A549 (cell line): ENCODE data around the gene SLC25A5. TPM values are rescaled to one million over a fixed set of nuclear protein-coding genes. Genes with fewer than 3 reads are reported as not detected.

Experiments used
- ATAC-seq, 2 experiments: fragments of 200-7000 bp in 1 of 2; fragments of >200 bp in 1 of 2; cut with Nextera tagmentation in 1 of 2; cut with Tn5 transposase in 1 of 2; 3 replicates each; pipeline versions ENCODE4 v1.8.0 to v1.9.1; 2018 to 2020; ENCODE audit warnings: mild to moderate bottlenecking in 1 of 2, moderate library complexity in 1 of 2
- CTCF ChIA-PET: fragments of 300-600 bp; sonication (Branson Sonifier 250); formaldehyde crosslinking; extraction: SDS; loops from one replicate; lab custom pipeline; 2021; ENCODE audit warnings: antibody characterized with exemption, inconsistent platforms; lab: Yijun Ruan, JAX
- POLR2A ChIA-PET: fragments of 350-600 bp; formaldehyde crosslinking; extraction: SDS; loops from one replicate; lab custom pipeline; 2021; ENCODE audit warnings: antibody characterized with exemption, inconsistent platforms; lab: Yijun Ruan, JAX
- DNase-seq, 2 experiments: peaks; one replicate each; pipeline versions ENCODE4 v3.0.0 to v3.0.0-alpha.2; 2011 to 2016; ENCODE audit warnings: low read depth in 1 of 2, low spot score in 1 of 2
- FAIRE-seq: peaks from 2 replicates; lab custom pipeline; 2011; peaks lifted over from hg19 to GRCh38; lab: Jason Lieb, UNC
- H3K27ac ChIP-seq, 2 experiments: fragments of >200 bp; sonication (Bioruptor Twin); formaldehyde crosslinking; 3 replicates each; pipeline ENCODE4 v1.5.1; 2016 to 2017
- H3K4me1 ChIP-seq: fragments of >200 bp; sonication (Bioruptor Twin); formaldehyde crosslinking; 3 replicates; pipeline ENCODE4 v1.6.1; 2016
- H3K4me2 ChIP-seq: fragments of >200 bp; sonication (Bioruptor Twin); formaldehyde crosslinking; 3 replicates; pipeline ENCODE4 v1.6.1; 2016
- H3K4me3 ChIP-seq: fragments of >200 bp; sonication (Bioruptor Twin); formaldehyde crosslinking; 3 replicates; pipeline ENCODE4 v1.5.1; 2016
- H3K9me3 ChIP-seq: fragments of >200 bp; sonication (Bioruptor Twin); formaldehyde crosslinking; 3 replicates; pipeline ENCODE4 v1.6.1; 2016
- BHLHE40 ChIP-seq: IDR thresholded peaks from 2 replicates; pipeline ENCODE4 v1.6.1; 2012; ENCODE audit warnings: low read depth, low read length, inconsistent platforms
- CBX2 ChIP-seq: fragments of 200-600 bp; sonication (generic); IDR thresholded peaks from 2 replicates; pipeline ENCODE4 v1.6.1; 2016; ENCODE audit warnings: low read depth, mild to moderate bottlenecking, borderline replicate concordance
- CBX8 ChIP-seq: fragments of 200-600 bp; sonication (generic); IDR thresholded peaks from 2 replicates; pipeline ENCODE4 v1.6.1; 2016
- CEBPB ChIP-seq, 2 experiments: fragments of >200 bp in 1 of 2; sonication (Bioruptor Twin) in 1 of 2; formaldehyde crosslinking in 1 of 2; IDR thresholded peaks; 2 replicates each; pipeline ENCODE4 v1.6.1; 2012 to 2016
- EHMT2 ChIP-seq: fragments of 200-600 bp; sonication (generic); IDR thresholded peaks from 2 replicates; pipeline ENCODE4 v1.6.1; 2016; ENCODE audit warnings: antibody characterized with exemption, low read depth, mild to moderate bottlenecking, moderate library complexity
- EP300 ChIP-seq, 2 experiments: fragments of >200 bp; sonication (Bioruptor Twin); formaldehyde crosslinking; IDR thresholded peaks; 2 replicates in 1 of 2; 3 replicates in 1 of 2; pipeline ENCODE4 v1.6.1; 2016 to 2017
- FOSB ChIP-seq: fragments of 250-450 bp; sonication (Bioruptor Pico); IDR thresholded peaks from 2 replicates; pipeline ENCODE4 v1.5.0; 2020; ENCODE audit warnings: mild to moderate bottlenecking, moderate library complexity
- GATA3 ChIP-seq: IDR thresholded peaks from 2 replicates; pipeline ENCODE4 v1.6.1; 2012; ENCODE audit warnings: borderline replicate concordance
- HOXB5 ChIP-seq: fragments of 250-450 bp; sonication (Bioruptor Pico); IDR thresholded peaks from 2 replicates; pipeline ENCODE4 v1.5.0; 2020; ENCODE audit warnings: mild to moderate bottlenecking, moderate library complexity
- MYC ChIP-seq: IDR thresholded peaks from 2 replicates; pipeline ENCODE4 v1.6.1; 2012; ENCODE audit warnings: mild to moderate bottlenecking, inconsistent platforms, low read length, improper control_type of control experiment, borderline replicate concordance
- NFE2L2 ChIP-seq: fragments of 150-350 bp; conservative IDR thresholded peaks from 2 replicates; pipeline ENCODE4 v1.6.1; 2014; ENCODE audit warnings: low read length
- POLR2AphosphoS2 ChIP-seq: conservative IDR thresholded peaks from 2 replicates; pipeline ENCODE4 v1.6.1; 2012; ENCODE audit warnings: low read length, improper control_type of control experiment, inconsistent platforms
- RAD21 ChIP-seq, 2 experiments: fragments of >200 bp in 1 of 2; sonication (Bioruptor Twin) in 1 of 2; formaldehyde crosslinking in 1 of 2; IDR thresholded peaks in 1 of 2; conservative IDR thresholded peaks in 1 of 2; 2 replicates in 1 of 2; 3 replicates in 1 of 2; pipeline ENCODE4 v1.6.1; 2012 to 2018; ENCODE audit warnings: inconsistent platforms in 1 of 2
- RARB ChIP-seq: fragments of 250-450 bp; sonication (Bioruptor Pico); IDR thresholded peaks from 2 replicates; pipeline ENCODE4 v1.8.0; 2021; ENCODE audit warnings: mild to moderate bottlenecking, moderate library complexity
- RCOR1 ChIP-seq: fragments of 150-350 bp; IDR thresholded peaks from 2 replicates; pipeline ENCODE4 v1.6.1; 2014; ENCODE audit warnings: antibody characterized with exemption, low read length, low read depth
- RFX5 ChIP-seq: fragments of 450-650 bp; IDR thresholded peaks from 2 replicates; pipeline ENCODE4 v1.7.1; 2014; ENCODE audit warnings: antibody characterized with exemption, mild to moderate bottlenecking, moderate library complexity
- RNF2 ChIP-seq: fragments of 200-600 bp; sonication (generic); IDR thresholded peaks from 2 replicates; pipeline ENCODE4 v1.6.1; 2016; ENCODE audit warnings: low read depth, mild to moderate bottlenecking, antibody characterized with exemption, moderate library complexity, borderline replicate concordance
- WGBS: methylation state at CpG from one replicate; pipeline ENCODE4 v1.1.6; 2017; ENCODE audit errors: missing lambda C conversion rate; 5-methylcytosine and 5-hydroxymethylcytosine counted together
- polyA plus RNA-seq, 4 experiments: library from polyadenylated mRNA; depleted of rRNA in 3 of 4; stranded (reverse); fragments of >200 nt; fragmentation: RNase III in 1 of 4; extraction: RNeasy Plus Mini Kit Qiagen cat#74134 plus additional on column Dnase treatment in 1 of 4; gene quantifications; 2 replicates in 3 of 4; 3 replicates in 1 of 4; pipeline ENCODE4 v1.2.3, GENCODE V29; 2011 to 2017
- TF ChIP-seq, protein P1 (sequence below): fragments of >200 bp; sonication (Bioruptor Twin); formaldehyde crosslinking; IDR thresholded peaks from 3 replicates; pipeline ENCODE4 v1.6.1; 2016
- TF ChIP-seq, protein P2 (sequence below): fragments of 150-350 bp; IDR thresholded peaks from 2 replicates; pipeline ENCODE4 v1.6.1; 2014; ENCODE audit warnings: low read depth, mild to moderate bottlenecking, low read length
- TF ChIP-seq, protein P3 (sequence below): fragments of 250-450 bp; sonication (Bioruptor Pico); IDR thresholded peaks from 2 replicates; pipeline ENCODE4 v1.5.0; 2020; ENCODE audit warnings: low read depth, mild to moderate bottlenecking, moderate library complexity
- TF ChIP-seq, protein P4 (sequence below): fragments of 250-450 bp; sonication (Bioruptor Pico); IDR thresholded peaks from 2 replicates; pipeline ENCODE4 v1.5.0; 2021; ENCODE audit warnings: mild to moderate bottlenecking, moderate library complexity, borderline replicate concordance
- TF ChIP-seq, protein P5 (sequence below): IDR thresholded peaks from 2 replicates; pipeline ENCODE4 v1.6.1; 2012

SLC25A5 gene
- polyA plus RNA-seq, 2 of the 4 experiments (the other 2 are of a cell fraction) = 625 to 739 TPM

DNA sequence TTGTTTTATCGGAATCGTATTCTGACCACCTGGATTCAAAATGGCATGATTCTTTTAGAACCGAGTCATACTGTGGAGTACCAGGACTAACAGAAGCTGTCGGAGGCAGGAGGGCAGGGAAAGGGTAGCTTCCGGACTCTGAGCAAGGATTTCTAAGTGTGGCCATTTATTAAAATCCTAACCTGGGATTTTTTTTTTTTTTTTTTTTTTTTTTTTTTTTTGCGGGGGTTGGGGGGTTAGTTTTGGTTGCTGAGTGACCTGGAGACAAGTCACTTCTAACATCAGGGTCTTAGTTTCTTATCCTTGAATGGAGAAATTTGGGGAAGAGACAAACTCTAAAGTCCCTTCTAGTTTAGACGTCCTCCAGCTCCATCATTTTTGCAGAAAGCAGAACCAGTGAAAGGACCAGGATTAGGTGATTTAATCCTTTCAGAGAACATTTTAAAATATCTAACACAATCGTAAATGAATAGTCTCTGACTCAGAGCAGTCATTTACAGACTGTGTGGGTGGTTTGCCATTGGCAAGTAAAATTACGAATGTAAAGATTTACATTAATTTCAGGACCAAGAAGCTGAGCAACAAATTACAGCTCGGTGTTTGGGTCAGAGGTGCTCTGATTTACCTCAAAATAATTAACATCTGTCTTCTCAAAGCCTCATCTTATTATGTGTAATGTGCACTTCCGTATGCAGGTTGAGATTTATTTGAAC is 7.3 kb downstream of the SLC25A5 start:
- no peak for ATAC-seq
- CTCF ChIA-PET = interaction anchor here (26.9 kb wide), 1 partner anchor 33 kb away, joined by 814 read pairs; no protein-coding TSS in a partner anchor
- H3K4me1 ChIP-seq = peaks cover 32% of the 10 kb centered on the region
- no peak overlapping the region for H3K4me3 ChIP-seq
- FAIRE-seq = no peak
- POLR2A ChIA-PET = no interaction called here
- WGBS = 48% methylated on average over 11 of the region's 11 CpGs
- peak overlapping the region; percentile 44 for H3K4me2 ChIP-seq
- DNase-seq = no peak
- H3K9me3 ChIP-seq = no peaks in the 10 kb centered on the region
- H3K27ac ChIP-seq = peak overlapping the region in 1 of 2 experiments; percentile 47; a peak in 1 of 6 replicates
- TF ChIP-seq, protein P1, sequence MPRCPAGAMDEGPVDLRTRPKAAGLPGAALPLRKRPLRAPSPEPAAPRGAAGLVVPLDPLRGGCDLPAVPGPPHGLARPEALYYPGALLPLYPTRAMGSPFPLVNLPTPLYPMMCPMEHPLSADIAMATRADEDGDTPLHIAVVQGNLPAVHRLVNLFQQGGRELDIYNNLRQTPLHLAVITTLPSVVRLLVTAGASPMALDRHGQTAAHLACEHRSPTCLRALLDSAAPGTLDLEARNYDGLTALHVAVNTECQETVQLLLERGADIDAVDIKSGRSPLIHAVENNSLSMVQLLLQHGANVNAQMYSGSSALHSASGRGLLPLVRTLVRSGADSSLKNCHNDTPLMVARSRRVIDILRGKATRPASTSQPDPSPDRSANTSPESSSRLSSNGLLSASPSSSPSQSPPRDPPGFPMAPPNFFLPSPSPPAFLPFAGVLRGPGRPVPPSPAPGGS = no peak
- no peak for TF ChIP-seq CEBPB (IDR thresholded peaks at IDR 0.05)
- no peak for TF ChIP-seq RCOR1
- no peak for TF ChIP-seq EHMT2
- no peak for TF ChIP-seq MYC
- TF ChIP-seq, protein P2, sequence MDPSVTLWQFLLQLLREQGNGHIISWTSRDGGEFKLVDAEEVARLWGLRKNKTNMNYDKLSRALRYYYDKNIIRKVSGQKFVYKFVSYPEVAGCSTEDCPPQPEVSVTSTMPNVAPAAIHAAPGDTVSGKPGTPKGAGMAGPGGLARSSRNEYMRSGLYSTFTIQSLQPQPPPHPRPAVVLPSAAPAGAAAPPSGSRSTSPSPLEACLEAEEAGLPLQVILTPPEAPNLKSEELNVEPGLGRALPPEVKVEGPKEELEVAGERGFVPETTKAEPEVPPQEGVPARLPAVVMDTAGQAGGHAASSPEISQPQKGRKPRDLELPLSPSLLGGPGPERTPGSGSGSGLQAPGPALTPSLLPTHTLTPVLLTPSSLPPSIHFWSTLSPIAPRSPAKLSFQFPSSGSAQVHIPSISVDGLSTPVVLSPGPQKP = no peak
- no peak for TF ChIP-seq RFX5
- no peak for TF ChIP-seq POLR2AphosphoS2
- no peak for TF ChIP-seq GATA3

DNA sequence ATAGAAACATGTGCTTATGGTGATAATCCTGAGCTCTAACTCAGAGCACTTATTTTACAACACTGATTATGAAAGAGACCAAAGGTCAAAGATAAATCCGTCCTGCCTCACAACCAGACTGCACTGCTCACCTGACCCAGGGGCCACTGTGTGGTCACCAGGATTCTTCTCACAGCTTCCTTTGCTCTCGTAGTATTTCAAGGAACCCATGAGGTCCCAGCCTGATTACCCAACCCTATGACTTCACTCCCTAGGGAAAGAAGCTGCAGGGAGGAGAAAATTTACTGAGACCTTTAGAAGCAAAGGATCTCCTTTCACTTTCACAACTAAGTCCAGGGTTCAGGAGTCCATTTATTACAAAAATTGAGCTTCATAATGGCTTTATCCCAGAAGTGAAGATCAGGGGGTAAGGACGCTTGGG is 9.6 kb downstream of the SLC25A5 start:
- POLR2A ChIA-PET = interaction anchor here (1.0 to 1.8 kb wide), 3 partner anchors 9 to 35 kb away, joined by 5 to 28 read pairs (median 5); partner anchors contain the start of gene SLC25A5
- Histone ChIP-seq H3K4me2 (peak overlapping the region; percentile 74), H3K9me3 (no peaks in the 10 kb centered on the region), H3K4me1 (peaks cover 39% of the 10 kb centered on the region), H3K4me3 (no peak overlapping the region)
- WGBS = 19% methylated on average over 3 of the region's 3 CpGs
- peak; percentile 58 to 81 for DNase-seq
- peak; percentile 56 to 77 for ATAC-seq
- FAIRE-seq = peak; percentile 72
- no peak for TF ChIP-seq CBX8
- no peak for TF ChIP-seq HOXB5 (CRISPR knock-in tag)
- TF ChIP-seq RARB (CRISPR knock-in tag) = no peak
- TF ChIP-seq, protein P3, sequence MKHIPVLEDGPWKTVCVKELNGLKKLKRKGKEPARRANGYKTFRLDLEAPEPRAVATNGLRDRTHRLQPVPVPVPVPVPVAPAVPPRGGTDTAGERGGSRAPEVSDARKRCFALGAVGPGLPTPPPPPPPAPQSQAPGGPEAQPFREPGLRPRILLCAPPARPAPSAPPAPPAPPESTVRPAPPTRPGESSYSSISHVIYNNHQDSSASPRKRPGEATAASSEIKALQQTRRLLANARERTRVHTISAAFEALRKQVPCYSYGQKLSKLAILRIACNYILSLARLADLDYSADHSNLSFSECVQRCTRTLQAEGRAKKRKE (CRISPR knock-in tag) = no peak
- no peak for TF ChIP-seq EP300 (IDR thresholded peaks at IDR 0.05)
- TF ChIP-seq FOSB (CRISPR knock-in tag) = no peak
- no peak for TF ChIP-seq RAD21 (conservative IDR thresholded peaks at IDR 0.05 in 1 of 2, IDR thresholded peaks at IDR 0.05 in 1 of 2)
- TF ChIP-seq CEBPB (IDR thresholded peaks at IDR 0.05) = peak; percentile 39 to 63; a peak in 3 of 4 replicates
- TF ChIP-seq MYC = peak; percentile 30; the same call in 1 of the 2 replicates
- TF ChIP-seq CBX2 = no peak
- TF ChIP-seq BHLHE40 = 0 out of 2 replicates have a peak, but pooled peaks have one; percentile 29
- TF ChIP-seq NFE2L2 = no peak
- TF ChIP-seq, protein P4, sequence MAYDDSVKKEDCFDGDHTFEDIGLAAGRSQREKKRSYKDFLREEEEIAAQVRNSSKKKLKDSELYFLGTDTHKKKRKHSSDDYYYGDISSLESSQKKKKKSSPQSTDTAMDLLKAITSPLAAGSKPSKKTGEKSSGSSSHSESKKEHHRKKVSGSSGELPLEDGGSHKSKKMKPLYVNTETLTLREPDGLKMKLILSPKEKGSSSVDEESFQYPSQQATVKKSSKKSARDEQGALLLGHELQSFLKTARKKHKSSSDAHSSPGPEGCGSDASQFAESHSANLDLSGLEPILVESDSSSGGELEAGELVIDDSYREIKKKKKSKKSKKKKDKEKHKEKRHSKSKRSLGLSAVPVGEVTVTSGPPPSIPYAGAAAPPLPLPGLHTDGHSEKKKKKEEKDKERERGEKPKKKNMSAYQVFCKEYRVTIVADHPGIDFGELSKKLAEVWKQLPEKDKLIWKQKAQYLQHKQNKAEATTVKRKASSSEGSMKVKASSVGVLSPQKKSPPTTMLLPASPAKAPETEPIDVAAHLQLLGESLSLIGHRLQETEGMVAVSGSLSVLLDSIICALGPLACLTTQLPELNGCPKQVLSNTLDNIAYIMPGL (CRISPR knock-in tag) = no peak
- TF ChIP-seq RNF2 = no peak
- TF ChIP-seq, protein P5, sequence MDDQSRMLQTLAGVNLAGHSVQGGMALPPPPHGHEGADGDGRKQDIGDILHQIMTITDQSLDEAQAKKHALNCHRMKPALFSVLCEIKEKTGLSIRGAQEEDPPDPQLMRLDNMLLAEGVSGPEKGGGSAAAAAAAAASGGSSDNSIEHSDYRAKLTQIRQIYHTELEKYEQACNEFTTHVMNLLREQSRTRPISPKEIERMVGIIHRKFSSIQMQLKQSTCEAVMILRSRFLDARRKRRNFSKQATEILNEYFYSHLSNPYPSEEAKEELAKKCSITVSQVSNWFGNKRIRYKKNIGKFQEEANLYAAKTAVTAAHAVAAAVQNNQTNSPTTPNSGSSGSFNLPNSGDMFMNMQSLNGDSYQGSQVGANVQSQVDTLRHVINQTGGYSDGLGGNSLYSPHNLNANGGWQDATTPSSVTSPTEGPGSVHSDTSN = no peak
- TF ChIP-seq, all 56 proteins: peak for 3
- CTCF ChIA-PET = interaction anchor here (1.0 to 26.9 kb wide), 5 partner anchors 8 to 31 kb away, joined by 4 to 814 read pairs (median 6); partner anchors contain the start of gene SLC25A5
- H3K27ac ChIP-seq = peak overlapping the region; percentile 66 to 71
